OCI-LY1 (cell line): Measurements from ENCODE around the gene CDC42BPA.

Source experiments
- CTCF ChIP-seq: fragments of 200-600 bp; sonication (generic), shearing (Covaris generic); IDR thresholded peaks from 2 replicates; pipeline ENCODE4 v1.5.1; 2017; ENCODE audit warnings: mild to moderate bottlenecking, antibody characterized with exemption, low read length, moderate library complexity, mixed read lengths
- EZH2 ChIP-seq: fragments of 200-600 bp; sonication (generic), shearing (Covaris generic); IDR thresholded peaks from 2 replicates; pipeline ENCODE4 v1.8.0; 2017; ENCODE audit warnings: borderline replicate concordance, mixed run types, mild to moderate bottlenecking, antibody characterized with exemption, low read length, moderate library complexity, mixed read lengths

GRCh38 chr1:226979115-226979516 lies 339.2 kb downstream of the CDC42BPA start:
- TF ChIP-seq CTCF = no peak
- TF ChIP-seq EZH2 = no peak
